ENCODE measurements around the gene RGS19. TPM values are rescaled to one million over a fixed set of nuclear protein-coding genes. Genes with fewer than 3 reads are reported as not detected.

The RGS19 gene
- total and polyA plus RNA-seq, 2 of the 8 experiments (the other 6 are each of a cell fraction or from before 2014, with no cell fraction given), result 12.7 to 16.8 TPM

DNA sequence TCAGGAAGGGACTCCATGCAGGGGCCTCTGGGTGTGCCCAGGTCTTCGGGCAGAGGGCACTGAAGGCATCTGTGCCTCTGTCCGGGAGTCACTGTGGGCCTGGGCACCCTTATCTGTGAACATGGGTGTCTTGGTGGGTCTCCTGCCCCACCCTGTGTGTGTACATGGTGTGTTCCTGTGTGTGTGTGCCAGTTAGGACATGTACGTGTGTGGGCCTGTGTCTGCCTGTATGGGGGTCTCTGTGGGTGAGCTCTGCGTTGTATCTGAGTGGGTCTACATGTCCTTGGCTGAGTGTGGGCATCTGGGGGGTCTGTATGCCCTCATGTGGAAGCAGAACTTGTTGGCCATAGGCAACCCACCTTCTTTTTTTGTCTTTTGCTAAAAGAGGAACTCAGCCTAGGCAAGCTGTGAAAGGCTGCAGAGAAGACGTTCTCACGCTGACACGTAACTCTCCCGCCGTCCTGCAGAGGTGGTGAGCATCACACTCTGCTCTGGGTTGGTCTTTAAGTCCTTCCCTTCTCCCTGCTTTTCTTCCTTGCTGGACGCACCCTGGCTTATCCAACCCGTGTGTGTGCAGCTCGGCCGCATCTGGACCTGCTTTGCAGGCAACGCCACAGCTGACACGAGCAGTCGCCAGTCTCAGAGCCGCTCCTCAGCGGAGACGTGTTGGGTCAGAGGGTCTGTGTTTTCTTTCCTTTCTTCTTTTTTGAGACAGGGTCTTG is 28.6 kb upstream of the RGS19 start (continued):
- no peak for TF ChIP-seq SIN3A (conservative IDR thresholded peaks at IDR 0.05 in 1 of 2, IDR thresholded peaks at IDR 0.05 in 1 of 2; ENCODE audit: low read depth in 1 of 2, low read length in 2 of 2)
- TF ChIP-seq YY1 (IDR thresholded peaks at IDR 0.05; ENCODE audit: low read depth, low read length), result no peak
- TF ChIP-seq, protein P1, sequence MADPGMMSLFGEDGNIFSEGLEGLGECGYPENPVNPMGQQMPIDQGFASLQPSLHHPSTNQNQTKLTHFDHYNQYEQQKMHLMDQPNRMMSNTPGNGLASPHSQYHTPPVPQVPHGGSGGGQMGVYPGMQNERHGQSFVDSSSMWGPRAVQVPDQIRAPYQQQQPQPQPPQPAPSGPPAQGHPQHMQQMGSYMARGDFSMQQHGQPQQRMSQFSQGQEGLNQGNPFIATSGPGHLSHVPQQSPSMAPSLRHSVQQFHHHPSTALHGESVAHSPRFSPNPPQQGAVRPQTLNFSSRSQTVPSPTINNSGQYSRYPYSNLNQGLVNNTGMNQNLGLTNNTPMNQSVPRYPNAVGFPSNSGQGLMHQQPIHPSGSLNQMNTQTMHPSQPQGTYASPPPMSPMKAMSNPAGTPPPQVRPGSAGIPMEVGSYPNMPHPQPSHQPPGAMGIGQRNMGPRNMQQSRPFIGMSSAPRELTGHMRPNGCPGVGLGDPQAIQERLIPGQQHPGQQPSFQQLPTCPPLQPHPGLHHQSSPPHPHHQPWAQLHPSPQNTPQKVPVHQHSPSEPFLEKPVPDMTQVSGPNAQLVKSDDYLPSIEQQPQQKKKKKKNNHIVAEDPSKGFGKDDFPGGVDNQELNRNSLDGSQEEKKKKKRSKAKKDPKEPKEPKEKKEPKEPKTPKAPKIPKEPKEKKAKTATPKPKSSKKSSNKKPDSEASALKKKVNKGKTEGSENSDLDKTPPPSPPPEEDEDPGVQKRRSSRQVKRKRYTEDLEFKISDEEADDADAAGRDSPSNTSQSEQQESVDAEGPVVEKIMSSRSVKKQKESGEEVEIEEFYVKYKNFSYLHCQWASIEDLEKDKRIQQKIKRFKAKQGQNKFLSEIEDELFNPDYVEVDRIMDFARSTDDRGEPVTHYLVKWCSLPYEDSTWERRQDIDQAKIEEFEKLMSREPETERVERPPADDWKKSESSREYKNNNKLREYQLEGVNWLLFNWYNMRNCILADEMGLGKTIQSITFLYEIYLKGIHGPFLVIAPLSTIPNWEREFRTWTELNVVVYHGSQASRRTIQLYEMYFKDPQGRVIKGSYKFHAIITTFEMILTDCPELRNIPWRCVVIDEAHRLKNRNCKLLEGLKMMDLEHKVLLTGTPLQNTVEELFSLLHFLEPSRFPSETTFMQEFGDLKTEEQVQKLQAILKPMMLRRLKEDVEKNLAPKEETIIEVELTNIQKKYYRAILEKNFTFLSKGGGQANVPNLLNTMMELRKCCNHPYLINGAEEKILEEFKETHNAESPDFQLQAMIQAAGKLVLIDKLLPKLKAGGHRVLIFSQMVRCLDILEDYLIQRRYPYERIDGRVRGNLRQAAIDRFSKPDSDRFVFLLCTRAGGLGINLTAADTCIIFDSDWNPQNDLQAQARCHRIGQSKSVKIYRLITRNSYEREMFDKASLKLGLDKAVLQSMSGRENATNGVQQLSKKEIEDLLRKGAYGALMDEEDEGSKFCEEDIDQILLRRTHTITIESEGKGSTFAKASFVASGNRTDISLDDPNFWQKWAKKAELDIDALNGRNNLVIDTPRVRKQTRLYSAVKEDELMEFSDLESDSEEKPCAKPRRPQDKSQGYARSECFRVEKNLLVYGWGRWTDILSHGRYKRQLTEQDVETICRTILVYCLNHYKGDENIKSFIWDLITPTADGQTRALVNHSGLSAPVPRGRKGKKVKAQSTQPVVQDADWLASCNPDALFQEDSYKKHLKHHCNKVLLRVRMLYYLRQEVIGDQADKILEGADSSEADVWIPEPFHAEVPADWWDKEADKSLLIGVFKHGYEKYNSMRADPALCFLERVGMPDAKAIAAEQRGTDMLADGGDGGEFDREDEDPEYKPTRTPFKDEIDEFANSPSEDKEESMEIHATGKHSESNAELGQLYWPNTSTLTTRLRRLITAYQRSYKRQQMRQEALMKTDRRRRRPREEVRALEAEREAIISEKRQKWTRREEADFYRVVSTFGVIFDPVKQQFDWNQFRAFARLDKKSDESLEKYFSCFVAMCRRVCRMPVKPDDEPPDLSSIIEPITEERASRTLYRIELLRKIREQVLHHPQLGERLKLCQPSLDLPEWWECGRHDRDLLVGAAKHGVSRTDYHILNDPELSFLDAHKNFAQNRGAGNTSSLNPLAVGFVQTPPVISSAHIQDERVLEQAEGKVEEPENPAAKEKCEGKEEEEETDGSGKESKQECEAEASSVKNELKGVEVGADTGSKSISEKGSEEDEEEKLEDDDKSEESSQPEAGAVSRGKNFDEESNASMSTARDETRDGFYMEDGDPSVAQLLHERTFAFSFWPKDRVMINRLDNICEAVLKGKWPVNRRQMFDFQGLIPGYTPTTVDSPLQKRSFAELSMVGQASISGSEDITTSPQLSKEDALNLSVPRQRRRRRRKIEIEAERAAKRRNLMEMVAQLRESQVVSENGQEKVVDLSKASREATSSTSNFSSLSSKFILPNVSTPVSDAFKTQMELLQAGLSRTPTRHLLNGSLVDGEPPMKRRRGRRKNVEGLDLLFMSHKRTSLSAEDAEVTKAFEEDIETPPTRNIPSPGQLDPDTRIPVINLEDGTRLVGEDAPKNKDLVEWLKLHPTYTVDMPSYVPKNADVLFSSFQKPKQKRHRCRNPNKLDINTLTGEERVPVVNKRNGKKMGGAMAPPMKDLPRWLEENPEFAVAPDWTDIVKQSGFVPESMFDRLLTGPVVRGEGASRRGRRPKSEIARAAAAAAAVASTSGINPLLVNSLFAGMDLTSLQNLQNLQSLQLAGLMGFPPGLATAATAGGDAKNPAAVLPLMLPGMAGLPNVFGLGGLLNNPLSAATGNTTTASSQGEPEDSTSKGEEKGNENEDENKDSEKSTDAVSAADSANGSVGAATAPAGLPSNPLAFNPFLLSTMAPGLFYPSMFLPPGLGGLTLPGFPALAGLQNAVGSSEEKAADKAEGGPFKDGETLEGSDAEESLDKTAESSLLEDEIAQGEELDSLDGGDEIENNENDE (IDR thresholded peaks at IDR 0.05; ENCODE audit: insufficient replicate concordance, low read length), result no peak
- TF ChIP-seq SUZ12 (IDR thresholded peaks at IDR 0.05; ENCODE audit: low read length), result no peak
- no peak for TF ChIP-seq ASH2L (IDR thresholded peaks at IDR 0.05; ENCODE audit: low read length)
- TF ChIP-seq NRF1 (IDR thresholded peaks at IDR 0.05; ENCODE audit: low read depth, low read length), result no peak
- TF ChIP-seq TAF7 (optimal IDR thresholded peaks at IDR 0.05; ENCODE audit: borderline replicate concordance, low read depth, low read length), result no peak
- no peak for TF ChIP-seq NANOG (IDR thresholded peaks at IDR 0.05; ENCODE audit: insufficient read depth, low read depth, low read length, poor library complexity, severe bottlenecking)
